NCI-H345 treated with DMSO at 0.1 percent for 48 hours (cell line): Measurements from ENCODE around the gene SCG2.
"Not testable (repeated sequence)": the region's sequence is repeated elsewhere in the genome, so short reads cannot be mapped to it uniquely, and the experiment has no call there.

Source experiments
- DNase-seq: peaks from one replicate; lab custom pipeline; 2025; ENCODE audit not compliant: unreplicated experiment; lab: John Stamatoyannopoulos, UW

SCG2 gene

DNA sequence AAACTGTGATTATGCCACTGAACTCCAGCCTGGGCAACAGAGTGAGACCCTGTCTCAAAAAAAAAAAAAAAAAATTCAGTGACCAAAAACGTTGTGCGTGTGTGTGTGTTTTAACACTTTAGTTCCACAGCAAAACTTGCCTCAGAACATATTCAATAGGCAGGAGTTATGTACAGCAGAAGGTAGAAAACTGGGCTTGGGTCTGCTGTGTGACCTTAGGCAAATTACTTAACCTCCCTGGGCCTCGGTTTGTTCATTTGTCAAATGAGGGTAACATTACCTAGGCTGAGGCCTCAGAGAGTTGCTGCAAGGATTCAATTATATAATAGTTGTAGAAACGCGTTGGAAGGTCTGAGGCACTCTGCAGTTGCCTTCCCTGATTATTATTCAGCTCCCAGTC is 10.3 kb upstream of the SCG2 start:
- no peak for DNase-seq

DNA sequence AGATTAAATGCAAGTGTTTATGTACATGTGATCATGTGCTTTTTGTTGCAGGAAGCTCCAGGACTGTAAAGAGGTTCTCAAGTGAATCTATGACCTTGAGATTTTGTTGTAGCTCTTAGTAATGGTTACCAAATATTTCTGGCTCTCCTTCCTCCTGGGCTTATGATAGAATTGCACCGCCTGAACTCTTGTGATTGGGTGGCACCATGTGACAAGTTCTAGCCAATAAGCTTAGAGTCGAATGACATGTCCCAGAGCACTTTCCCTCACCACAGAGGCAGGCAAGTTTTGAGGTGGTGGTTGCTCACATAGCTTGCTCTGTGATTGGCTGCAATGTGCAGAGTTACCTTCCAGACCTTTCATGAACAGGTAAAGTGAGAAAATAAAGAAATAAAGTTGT is 8.9 kb upstream of the SCG2 start:
- no peak for DNase-seq

DNA sequence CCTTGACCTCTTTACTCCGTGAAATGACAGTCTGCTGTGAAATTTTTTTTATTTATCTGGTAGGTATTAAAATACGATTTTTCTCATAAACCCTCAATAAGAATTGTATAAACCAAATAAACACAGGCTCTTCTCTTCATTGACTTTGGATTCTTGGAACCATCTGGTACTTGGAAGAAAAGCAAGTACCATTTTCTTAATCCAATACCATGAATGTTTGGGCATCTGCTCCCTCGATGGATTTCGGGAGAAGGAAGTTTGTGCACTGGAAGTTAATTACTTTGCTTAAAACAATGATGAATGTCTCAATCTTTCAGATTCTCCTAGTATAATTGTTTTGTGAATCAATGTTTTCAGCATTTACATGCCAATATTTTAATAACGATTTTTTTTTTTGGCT is 5.3 kb upstream of the SCG2 start:
- no peak for DNase-seq

- DNase-seq = no peak
Observed at GRCh38 chr2:223606946-223607345, 4.8 kb upstream of the SCG2 start.

- no peak for DNase-seq
Observed at GRCh38 chr2:223604231-223604630, 2.1 kb upstream of the SCG2 start.

- DNase-seq = no peak
Observed at GRCh38 chr2:223602972-223603371, 811 bp upstream of the SCG2 start.

- DNase-seq = no peak
Observed at GRCh38 chr2:223601018-223601417, 1.1 kb downstream of the SCG2 start.

DNA sequence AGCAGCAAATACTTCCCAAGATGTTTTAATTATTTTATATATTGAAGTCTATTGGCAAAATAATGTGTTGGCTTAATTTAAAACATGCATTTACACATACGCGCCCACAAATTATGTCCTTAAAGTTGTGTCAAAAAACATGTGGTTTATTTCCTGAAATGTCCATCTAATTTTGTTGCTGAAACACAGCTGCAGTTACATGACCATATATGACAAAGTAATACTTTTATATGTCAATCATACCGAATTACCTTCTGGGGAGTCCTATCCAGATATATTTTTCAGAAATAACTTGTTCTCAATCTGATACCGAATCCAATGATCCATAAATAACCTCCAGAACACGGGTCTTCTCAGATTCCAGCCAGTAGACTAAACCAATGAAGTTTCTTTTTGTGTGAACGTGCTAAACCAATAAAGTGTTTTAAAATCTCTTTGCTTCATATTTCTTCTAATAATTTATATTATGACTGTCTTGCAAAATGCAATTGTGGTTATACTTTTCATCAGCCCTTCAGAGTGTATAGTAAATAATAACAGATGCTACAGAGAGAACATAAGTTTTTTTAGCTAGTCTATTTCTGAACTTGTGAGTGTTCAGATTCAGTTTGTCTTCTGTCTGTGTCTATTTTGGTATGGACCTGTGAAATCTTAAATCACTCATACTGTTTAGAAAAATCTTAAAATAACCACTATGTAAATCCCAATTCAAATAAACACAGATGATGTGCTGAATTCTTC is 2.4 kb downstream of the SCG2 start:
- no peak for DNase-seq

DNA sequence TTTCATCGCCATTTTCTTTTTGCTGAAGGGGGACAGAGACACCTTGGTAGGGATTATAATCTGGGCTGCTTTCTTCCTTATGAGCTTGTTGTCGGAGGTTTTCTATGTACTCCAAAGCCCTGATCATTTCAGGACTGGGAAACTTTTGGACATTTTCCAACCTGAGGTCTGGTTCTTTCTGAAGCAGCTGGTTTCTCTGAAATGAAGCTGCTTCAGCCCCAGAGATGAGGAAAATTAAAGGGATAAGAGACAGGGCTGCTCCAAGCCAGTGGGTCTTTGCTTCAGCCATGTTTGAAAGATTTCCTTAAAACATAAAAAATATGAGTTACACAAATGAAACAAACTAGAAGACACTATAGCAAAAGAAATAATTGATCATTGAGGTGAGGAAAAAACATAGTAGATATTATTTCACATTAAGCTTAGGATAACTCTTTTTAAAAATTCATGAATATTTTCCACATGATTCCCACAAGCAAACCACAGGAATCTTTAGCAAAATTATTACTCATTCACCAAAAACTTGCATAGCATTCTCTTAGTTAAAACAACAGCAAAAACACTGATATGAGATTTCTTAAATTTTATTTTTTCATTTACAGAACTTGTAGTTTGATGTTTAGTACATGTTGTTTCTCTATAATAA is 3.0 kb downstream of the SCG2 start:
- no peak for DNase-seq

DNA sequence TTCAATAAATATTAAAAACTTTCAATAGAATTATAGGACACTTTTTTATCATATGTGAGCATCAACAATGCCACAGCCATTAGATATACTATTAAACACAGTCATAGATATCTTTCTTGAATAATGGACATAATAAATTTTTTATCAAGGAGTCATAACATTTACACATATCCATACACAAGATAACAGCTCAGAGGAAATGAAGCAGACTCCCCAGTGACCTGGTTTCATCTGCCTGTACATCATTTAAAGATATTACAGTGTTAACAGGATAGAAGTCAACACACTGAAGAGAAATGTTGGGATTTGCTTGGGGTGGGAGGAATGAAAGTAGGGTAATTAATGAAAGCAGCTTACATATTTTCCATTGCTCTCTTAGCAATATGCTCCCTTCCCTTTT is 5.1 kb downstream of the SCG2 start:
- DNase-seq = no peak

GRCh38 chr2:223596208-223596607 is 6.0 kb downstream of the SCG2 start:
- no peak for DNase-seq

GRCh38 chr2:223594831-223595230 is 7.3 kb downstream of the SCG2 start:
- no peak for DNase-seq

GRCh38 chr2:223594259-223594658 is 7.9 kb downstream of the SCG2 start:
- DNase-seq = no peak

- DNase-seq = not testable (repeated sequence)
Observed at GRCh38 chr2:223592689-223593088, 9.5 kb downstream of the SCG2 start.

DNA sequence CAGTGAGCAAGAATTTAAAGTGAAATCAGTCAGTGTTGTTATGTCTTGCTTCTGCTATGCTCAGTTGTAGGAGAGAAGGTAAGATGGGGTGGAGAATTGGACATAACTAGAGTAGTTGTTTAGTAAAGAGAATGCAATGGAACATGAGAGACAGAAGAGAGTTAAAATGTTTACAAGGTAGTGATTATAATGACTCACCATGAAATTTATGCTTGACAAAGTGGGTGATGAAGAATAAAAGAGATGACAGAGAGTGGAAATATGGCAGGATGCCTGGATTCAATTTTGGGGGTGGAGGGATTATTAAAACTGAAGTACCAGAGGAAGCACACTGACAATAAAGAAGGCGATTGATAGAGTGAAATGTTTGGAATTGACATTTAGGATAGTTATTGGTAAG is 10.6 kb downstream of the SCG2 start:
- no peak for DNase-seq

GRCh38 chr2:223590964-223591363 is 11.2 kb downstream of the SCG2 start:
- DNase-seq = no peak

DNA sequence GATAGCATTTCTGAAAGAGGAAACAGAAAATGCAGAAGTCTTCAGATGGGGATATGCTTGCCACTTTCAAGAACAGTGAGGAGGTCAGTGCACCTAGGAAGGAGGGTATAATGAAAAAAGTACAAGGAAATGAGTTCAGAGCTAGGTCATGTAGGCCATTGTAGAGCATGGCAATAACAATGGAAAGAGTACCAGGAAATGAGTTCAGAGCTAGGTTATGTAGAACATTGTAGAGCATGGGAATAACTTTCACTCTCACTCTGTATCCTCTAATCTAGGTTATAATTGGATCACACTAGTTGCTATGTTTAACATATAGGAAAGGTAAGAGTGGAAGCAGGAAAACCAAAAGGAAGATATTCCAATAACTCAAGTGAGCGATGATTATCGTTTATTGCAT is 12.3 kb downstream of the SCG2 start:
- no peak for DNase-seq

- DNase-seq = no peak
Observed at GRCh38 chr2:223588251-223588650, 13.9 kb downstream of the SCG2 start.

- no peak for DNase-seq
Observed at GRCh38 chr2:223587301-223587700, 14.9 kb downstream of the SCG2 start.

DNA sequence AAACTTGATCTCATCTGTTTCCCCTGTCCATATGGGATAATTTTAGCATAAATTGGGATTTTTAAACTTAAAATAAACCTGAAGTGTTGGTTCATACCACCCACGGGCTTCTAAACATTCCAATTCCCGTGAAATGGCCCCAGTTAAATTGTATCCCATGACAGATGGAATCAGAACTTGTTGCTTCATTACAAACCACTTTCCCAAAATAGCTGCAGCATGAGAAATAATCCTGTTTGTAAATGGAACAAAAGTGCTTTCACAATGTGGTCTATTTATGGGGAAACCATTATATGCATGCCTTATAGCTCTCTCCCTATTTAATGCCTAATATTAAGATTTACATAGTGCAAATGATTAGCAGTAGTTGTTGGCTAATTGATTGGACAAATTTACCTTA is 15.9 kb downstream of the SCG2 start:
- DNase-seq = no peak

DNA sequence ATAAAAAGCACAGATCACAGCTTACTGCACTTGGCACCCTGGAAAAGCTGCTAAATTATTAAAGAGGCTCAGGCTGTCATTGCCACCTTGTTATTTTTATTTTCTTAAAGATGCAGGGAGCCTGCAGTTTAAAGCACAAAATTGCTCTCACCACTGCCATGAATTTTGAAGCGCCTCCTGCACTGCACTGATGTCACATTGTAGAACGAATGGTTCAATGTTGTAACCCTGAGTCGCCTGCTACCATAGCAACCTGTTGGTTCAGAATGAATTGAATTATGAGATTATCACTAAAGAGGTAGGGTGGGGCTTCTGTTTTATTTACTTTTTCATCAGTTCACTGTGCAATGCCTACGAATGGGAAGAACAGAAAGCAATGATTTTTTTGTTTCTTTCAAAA is 16.5 kb downstream of the SCG2 start:
- peak; percentile 40 for DNase-seq

- no peak for DNase-seq
Observed at GRCh38 chr2:223582001-223582400, 20.2 kb downstream of the SCG2 start.

DNA sequence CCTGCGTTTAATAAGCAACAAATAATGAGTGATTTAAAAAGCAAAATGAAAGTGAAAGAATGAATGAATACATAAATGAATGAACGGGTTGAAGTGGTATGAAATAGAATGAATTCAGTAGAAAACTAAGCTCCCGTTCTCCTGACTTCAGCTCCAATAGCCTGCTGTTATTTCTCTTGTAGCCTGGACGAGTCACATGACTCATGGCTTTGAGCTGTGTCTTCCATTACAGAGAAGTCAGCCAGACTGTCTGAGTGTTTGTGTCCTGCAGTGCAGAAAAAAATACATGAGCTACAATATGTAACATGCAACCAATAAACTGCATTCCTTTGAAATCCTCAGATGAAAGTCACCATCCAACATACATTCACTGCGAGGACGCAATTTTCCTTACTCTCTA is 21.2 kb downstream of the SCG2 start:
- DNase-seq = no peak
